Large intestine (tissue), 3 donors: Measurements from ENCODE around the gene CAPN2. TPM values are rescaled to one million over a fixed set of nuclear protein-coding genes. Genes with fewer than 3 reads are reported as not detected.

Experiments
- DNase-seq, 2 donors: peaks; one replicate each; pipeline versions ENCODE4 v3.0.0 to v3.0.0-alpha.2; 2013
- H3K27ac ChIP-seq: one replicate; pipeline ENCODE4 v1.5.1; 2013; ENCODE audit warnings: low read length
- H3K27me3 ChIP-seq: 2 replicates; pipeline ENCODE4 v1.6.1; 2013; ENCODE audit warnings: low read length; ENCODE audit not compliant: control insufficient read depth, insufficient read depth
- H3K36me3 ChIP-seq: 2 replicates; pipeline ENCODE4 v1.6.1; 2013; ENCODE audit warnings: low read length; ENCODE audit not compliant: control insufficient read depth, insufficient read depth
- H3K4me1 ChIP-seq: one replicate; pipeline ENCODE4 v1.6.1; 2013; ENCODE audit warnings: low read length; ENCODE audit not compliant: control insufficient read depth, insufficient read depth
- H3K4me3 ChIP-seq: one replicate; pipeline ENCODE4 v1.5.1; 2013; ENCODE audit warnings: low read length
- H3K9me3 ChIP-seq: one replicate; pipeline ENCODE4 v1.6.1; 2013; ENCODE audit warnings: mild to moderate bottlenecking, low read depth, low read length, moderate library complexity; ENCODE audit not compliant: control insufficient read depth
- WGBS: methylation state at CpG from one replicate; pipeline ENCODE4 v1.1.5; 2013; ENCODE audit warnings: low lambda C conversion rate; ENCODE audit not compliant: insufficient coverage; 5-methylcytosine and 5-hydroxymethylcytosine counted together
- polyA plus RNA-seq: library from polyadenylated mRNA; unstranded; fragments of 120-200 nt; gene quantifications from one replicate; pipeline ENCODE4 v1.2.1, GENCODE V29; 2013

The CAPN2 gene
- polyA plus RNA-seq, 1 donor, result 71.3 TPM

- no peak for DNase-seq
- Histone ChIP-seq H3K4me3 (no peak overlapping the region), H3K27me3 (no peaks in the 10 kb centered on the region), H3K4me1 (peaks cover 3% of the 10 kb centered on the region), H3K9me3 (no peaks in the 10 kb centered on the region), H3K27ac (no peak overlapping the region), H3K36me3 (peaks cover 54% of the 10 kb centered on the region)
- 84% methylated on average over 4 of the region's 5 CpGs for WGBS
Measured at GRCh38 chr1:223763251-223763650, 50.9 kb downstream of the CAPN2 start.

DNA sequence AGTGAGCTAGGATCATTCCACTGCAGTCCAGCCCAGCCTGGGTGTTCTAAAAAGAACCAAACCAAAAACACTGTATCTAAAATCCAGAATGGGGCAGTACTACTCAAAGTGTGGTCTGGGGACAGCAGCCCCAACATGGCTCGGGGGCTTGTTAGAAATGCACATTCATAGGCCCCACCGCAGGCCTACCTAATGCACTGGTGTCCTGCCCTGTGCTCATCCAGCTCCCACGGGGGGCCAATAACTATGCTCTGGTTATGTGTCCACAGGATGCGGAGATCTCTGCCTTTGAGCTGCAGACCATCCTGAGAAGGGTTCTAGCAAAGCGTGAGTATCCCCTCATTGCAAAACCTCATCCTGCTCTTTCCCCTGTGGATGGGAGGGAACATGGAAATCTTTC, 51.5 kb downstream of the CAPN2 start:
- Histone ChIP-seq H3K27me3 (no peaks in the 10 kb centered on the region), H3K9me3 (no peaks in the 10 kb centered on the region), H3K36me3 (peaks cover 47% of the 10 kb centered on the region), H3K27ac (no peak overlapping the region), H3K4me3 (no peak overlapping the region), H3K4me1 (peaks cover 3% of the 10 kb centered on the region)
- DNase-seq, result no peak
- no CpG with 5 or more reads among the region's 5 CpGs for WGBS

DNA sequence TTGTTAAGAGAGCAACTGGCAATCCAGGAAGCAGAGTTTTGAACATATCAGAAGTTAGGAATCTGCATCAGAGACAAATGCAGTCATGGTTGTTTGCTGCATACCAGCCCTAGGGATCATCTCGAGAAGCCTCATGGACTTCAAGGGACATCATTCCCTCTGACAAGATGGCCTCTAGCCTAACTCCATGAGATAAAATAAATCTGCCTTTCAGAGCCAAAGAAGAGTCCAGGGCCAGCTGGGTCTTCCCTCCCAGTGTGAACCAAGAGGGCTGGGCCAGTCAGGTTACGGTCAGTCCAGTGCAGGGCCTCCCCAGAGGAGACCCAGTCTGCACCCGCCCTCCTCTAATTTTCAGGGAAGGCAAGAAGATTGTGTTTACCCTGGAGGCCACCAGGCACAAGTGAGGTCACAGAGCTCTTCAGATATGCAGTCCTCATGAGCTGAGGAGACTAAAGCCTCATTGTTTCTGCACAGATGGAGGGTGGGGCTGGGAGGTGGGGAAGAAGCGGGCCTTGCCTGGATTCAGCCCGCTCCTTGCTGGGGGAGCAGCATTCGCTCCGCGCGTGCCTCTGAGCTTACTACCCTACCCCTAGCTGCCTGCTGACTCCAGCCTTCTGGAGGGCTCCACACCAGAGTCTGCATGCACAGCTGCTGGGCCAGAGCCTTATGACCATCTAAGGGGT, 52.8 kb downstream of the CAPN2 start:
- Histone ChIP-seq H3K4me3 (no peak overlapping the region), H3K4me1 (peaks cover 3% of the 10 kb centered on the region), H3K36me3 (peaks cover 51% of the 10 kb centered on the region), H3K27ac (peak overlapping the region; percentile 69), H3K27me3 (no peaks in the 10 kb centered on the region), H3K9me3 (no peaks in the 10 kb centered on the region)
- peak; percentile 71 to 86 for DNase-seq
- WGBS, result no CpG with 5 or more reads among the region's 9 CpGs

DNA sequence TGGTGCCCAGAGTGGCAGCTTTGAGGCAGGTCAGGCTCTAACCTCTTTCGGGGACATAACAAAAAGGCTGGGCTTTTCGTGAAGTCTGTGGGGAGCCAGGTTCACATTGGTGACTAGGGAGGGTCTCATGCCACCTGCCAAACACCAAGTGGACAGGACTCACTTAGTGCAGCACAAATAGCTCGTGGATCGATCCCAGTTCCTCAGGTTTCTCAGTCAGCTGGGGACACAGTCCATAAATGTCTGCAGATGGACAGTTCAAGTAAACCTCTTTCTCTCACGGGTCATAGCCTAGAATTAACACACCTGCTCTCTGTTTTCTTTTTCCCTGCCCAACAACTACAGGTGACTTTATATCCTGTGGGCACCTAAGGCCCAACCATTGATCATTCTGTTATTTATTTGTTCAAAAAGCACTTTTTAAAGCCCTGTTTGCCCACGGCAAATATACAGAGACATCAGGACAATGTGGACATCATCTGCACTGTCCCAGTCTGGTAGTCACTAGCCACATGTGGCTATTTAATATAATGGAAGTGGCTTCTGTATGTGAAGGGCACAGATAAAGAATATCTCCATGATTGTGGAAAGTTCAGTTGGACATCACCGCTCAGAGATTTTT, 53.5 kb downstream of the CAPN2 start:
- Histone ChIP-seq H3K4me1 (peaks cover 4% of the 10 kb centered on the region), H3K4me3 (no peak overlapping the region), H3K27ac (peak overlapping the region; percentile 69), H3K9me3 (no peaks in the 10 kb centered on the region), H3K27me3 (no peaks in the 10 kb centered on the region), H3K36me3 (peaks cover 51% of the 10 kb centered on the region)
- no peak for DNase-seq
- no CpG with 5 or more reads among the region's 7 CpGs for WGBS

GRCh38 chr1:223770621-223771315, 58.4 kb downstream of the CAPN2 start:
- H3K4me1 ChIP-seq, result peaks cover 17% of the 10 kb centered on the region
- H3K27ac ChIP-seq, result peak overlapping the region; percentile 69
- no peaks in the 10 kb centered on the region for H3K9me3 ChIP-seq
- H3K27me3 ChIP-seq, result no peaks in the 10 kb centered on the region
- WGBS, result 100% methylated on average over 1 of the region's 9 CpGs
- no peak overlapping the region for H3K4me3 ChIP-seq
- no peak for DNase-seq
- H3K36me3 ChIP-seq, result peaks cover 52% of the 10 kb centered on the region

DNA sequence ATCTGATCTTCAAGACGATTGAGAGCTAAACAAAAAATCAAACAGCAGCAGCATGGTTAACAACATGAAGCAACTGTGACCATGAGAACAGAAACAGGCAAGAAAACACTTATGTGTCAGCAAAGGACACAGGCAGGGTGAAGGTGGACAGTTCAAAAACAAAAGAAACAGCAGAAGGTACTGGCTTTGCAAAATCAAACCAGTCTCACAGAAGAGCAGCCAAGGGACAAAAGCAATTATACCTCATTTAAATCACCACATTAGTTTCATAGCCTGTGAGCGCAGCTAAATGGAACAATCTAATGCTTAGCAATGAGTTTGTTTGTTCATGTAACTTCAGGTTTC, 59.1 kb downstream of the CAPN2 start:
- Histone ChIP-seq H3K9me3 (no peaks in the 10 kb centered on the region), H3K27ac (peak overlapping the region; percentile 69), H3K27me3 (no peaks in the 10 kb centered on the region), H3K36me3 (peaks cover 56% of the 10 kb centered on the region), H3K4me3 (no peak overlapping the region), H3K4me1 (peaks cover 19% of the 10 kb centered on the region)
- WGBS, result 60% methylated on average over 1 of the region's 2 CpGs
- DNase-seq, result no peak

DNA sequence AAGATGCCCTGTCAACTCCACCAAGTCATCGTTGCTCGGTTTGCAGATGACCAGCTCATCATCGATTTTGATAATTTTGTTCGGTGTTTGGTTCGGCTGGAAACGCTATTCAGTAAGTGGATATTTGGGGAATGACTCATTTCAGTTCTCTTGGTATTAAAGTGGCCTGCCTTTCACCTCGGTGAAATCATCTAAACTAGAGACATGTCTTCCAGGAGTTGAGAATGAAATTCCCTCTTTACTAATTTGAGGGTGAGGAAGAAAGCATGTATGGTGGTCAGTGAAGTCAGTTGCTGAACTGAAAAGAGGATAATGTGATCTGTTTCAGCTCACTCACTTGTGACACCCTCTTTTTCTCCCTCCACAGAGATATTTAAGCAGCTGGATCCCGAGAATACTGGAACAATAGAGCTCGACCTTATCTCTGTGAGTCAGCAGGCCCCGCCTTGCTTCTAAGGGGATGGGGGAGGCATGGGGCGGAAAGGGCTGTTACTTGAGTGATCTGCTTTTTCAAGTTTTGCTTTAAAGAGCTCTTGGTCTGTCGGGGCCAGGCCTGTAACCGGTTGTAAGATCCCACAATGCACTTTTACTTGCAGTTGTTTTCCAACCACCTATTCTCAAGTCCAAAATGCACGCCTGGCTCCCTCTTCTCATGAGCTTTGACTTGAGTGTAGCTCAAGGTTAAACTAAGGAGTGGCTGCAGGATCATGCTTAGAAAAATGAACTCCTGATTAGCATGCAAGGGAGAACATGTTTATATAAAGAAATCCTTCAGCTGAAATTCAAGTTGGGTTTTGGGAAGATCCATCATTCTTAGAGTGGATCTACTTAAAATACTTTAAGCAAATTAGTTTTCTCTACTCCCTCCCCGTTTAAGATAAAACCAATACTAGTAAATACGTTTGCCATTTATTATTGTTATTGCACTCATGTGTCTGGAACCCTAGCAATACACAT, 59.8 kb downstream of the CAPN2 start:
- DNase-seq, result peak; percentile 67 to 91
- no peaks in the 10 kb centered on the region for H3K27me3 ChIP-seq
- peaks cover 22% of the 10 kb centered on the region for H3K4me1 ChIP-seq
- no CpG with 5 or more reads among the region's 16 CpGs for WGBS
- no peak overlapping the region for H3K4me3 ChIP-seq
- H3K36me3 ChIP-seq, result peaks cover 57% of the 10 kb centered on the region
- no peaks in the 10 kb centered on the region for H3K9me3 ChIP-seq
- H3K27ac ChIP-seq, result peak overlapping the region; percentile 69

- no CpG with 5 or more reads among the region's 5 CpGs for WGBS
- DNase-seq, result peak in 1 of 2 donors; percentile 26
- no peak overlapping the region for H3K4me3 ChIP-seq
- no peaks in the 10 kb centered on the region for H3K27me3 ChIP-seq
- peak overlapping the region; percentile 69 for H3K27ac ChIP-seq
- H3K9me3 ChIP-seq, result no peaks in the 10 kb centered on the region
- H3K36me3 ChIP-seq, result peaks cover 60% of the 10 kb centered on the region
- peaks cover 22% of the 10 kb centered on the region for H3K4me1 ChIP-seq
Measured at GRCh38 chr1:223772771-223773160, 60.4 kb downstream of the CAPN2 start.

DNA sequence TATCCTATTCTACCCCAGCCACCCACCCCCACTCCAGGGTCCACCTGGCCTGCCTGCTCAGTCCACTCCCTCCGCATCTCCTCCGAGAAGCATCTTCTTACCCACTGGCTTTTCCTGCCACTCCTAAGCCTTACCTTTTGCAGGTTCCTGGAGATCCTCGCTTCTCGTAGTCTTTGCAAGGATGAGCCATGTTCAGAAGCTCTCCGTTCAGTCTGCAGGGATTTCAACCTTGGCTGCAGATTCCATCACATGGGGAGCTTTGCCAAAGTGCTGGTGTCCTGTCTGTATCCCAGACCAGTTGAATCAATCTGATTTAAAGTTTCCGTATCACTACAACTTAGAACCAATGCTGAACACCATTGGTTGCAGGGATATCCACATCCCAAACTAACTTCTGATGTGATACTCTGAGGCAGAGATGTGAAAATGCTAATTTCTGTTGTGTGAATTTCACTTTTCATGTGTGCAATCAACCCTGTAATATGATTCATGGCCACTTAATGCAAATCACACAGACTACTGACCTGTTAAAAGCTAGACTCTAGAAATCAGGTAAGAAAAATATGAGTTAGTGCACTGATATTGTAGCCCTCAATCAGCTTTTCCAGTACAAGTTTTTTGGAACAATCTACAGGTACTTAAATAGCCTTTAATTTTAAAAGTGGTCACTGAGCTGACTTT, 61.9 kb downstream of the CAPN2 start:
- no peak overlapping the region for H3K27ac ChIP-seq
- H3K4me3 ChIP-seq, result no peak overlapping the region
- 100% methylated on average over 1 of the region's 6 CpGs for WGBS
- no peak for DNase-seq
- no peaks in the 10 kb centered on the region for H3K27me3 ChIP-seq
- peaks cover 22% of the 10 kb centered on the region for H3K4me1 ChIP-seq
- no peaks in the 10 kb centered on the region for H3K9me3 ChIP-seq
- H3K36me3 ChIP-seq, result peaks cover 68% of the 10 kb centered on the region
